ENCODE results near the gene HMCN2.

GRCh38 chr9:130227833-130228232 lies 37.7 kb upstream of the HMCN2 start:
- TF ChIP-seq CTCF (IDR thresholded peaks at IDR 0.05; ENCODE audit: low read depth, low read length, missing input control) (no peak), REST (IDR thresholded peaks at IDR 0.05) (no peak), MAX (IDR thresholded peaks at IDR 0.05) (no peak), ZBTB33 (IDR thresholded peaks at IDR 0.05) (no peak), RAD21 (IDR thresholded peaks at IDR 0.05) (no peak)

Data from liver (tissue), 3 donors.